Measurements from ENCODE around the gene STXBP4.

Gene STXBP4

DNA sequence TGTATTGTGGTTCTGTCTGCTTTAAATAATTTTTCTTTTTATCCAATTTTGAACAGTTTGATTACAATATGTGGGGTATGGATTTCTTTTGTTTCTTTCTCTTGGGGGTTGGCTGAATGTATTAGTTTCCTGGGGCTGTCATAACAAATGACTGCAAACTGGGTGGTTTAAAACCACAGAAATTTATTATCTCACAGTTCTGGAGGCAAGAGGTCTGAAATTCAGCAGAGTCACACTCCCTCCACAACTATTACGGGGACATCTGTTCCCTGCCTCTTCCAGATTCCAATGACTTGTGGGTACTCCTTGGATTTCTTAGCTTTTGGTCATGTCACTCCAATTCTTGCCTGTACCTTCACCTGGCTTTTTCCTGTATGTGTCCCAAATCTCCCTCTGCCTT, 23.8 kb upstream of the STXBP4 start:
- no peak for ATAC-seq
- no peak for TF ChIP-seq ZFP3 (CRISPR knock-in tag; IDR thresholded peaks at IDR 0.05)
- TF ChIP-seq RARB (CRISPR knock-in tag; IDR thresholded peaks at IDR 0.05): no peak
- TF ChIP-seq ZFP30 (CRISPR knock-in tag; IDR thresholded peaks at IDR 0.05): no peak
- TF ChIP-seq ESRRG (CRISPR knock-in tag; IDR thresholded peaks at IDR 0.05): no peak
- TF ChIP-seq, protein P1, sequence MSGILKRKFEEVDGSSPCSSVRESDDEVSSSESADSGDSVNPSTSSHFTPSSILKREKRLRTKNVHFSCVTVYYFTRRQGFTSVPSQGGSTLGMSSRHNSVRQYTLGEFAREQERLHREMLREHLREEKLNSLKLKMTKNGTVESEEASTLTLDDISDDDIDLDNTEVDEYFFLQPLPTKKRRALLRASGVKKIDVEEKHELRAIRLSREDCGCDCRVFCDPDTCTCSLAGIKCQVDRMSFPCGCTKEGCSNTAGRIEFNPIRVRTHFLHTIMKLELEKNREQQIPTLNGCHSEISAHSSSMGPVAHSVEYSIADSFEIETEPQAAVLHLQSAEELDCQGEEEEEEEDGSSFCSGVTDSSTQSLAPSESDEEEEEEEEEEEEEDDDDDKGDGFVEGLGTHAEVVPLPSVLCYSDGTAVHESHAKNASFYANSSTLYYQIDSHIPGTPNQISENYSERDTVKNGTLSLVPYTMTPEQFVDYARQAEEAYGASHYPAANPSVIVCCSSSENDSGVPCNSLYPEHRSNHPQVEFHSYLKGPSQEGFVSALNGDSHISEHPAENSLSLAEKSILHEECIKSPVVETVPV (CRISPR knock-in tag; IDR thresholded peaks at IDR 0.05): no peak
- no peak for TF ChIP-seq ZNF565 (CRISPR knock-in tag; conservative IDR thresholded peaks at IDR 0.05; ENCODE audit: low read depth)
- TF ChIP-seq ZC3H10 (CRISPR knock-in tag; IDR thresholded peaks at IDR 0.05): no peak

DNA sequence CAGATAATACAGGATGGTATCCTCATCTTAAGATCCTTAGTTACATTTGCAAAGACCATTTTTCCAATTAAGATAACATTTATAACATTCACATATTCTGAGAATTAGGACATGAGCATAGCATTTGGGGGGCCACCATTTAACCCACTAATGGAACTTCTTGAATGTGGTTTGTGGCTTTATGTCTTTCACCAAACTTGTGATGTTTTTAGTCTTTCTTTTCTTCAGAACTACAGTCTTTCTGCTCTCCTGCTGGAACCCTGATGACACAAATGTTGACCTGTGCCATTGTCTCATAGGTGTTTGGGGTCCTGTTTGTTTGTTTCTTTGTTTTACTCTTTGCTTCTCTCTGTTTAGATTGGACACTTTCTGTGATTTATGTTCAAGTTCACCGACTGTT, 23.3 kb upstream of the STXBP4 start:
- no peak for ATAC-seq
- TF ChIP-seq ZNF8 (CRISPR knock-in tag; IDR thresholded peaks at IDR 0.05) (no peak), ZC3H10 (CRISPR knock-in tag; IDR thresholded peaks at IDR 0.05) (no peak), ZFP3 (CRISPR knock-in tag; IDR thresholded peaks at IDR 0.05) (no peak), ZFP30 (CRISPR knock-in tag; IDR thresholded peaks at IDR 0.05) (no peak), BACH2 (CRISPR knock-in tag; IDR thresholded peaks at IDR 0.05; ENCODE audit: borderline replicate concordance) (no peak), ARNTL (CRISPR knock-in tag; IDR thresholded peaks at IDR 0.05; ENCODE audit: borderline replicate concordance, low read depth) (no peak), SNAI2 (CRISPR knock-in tag; IDR thresholded peaks at IDR 0.05) (no peak), ISL1 (CRISPR knock-in tag; IDR thresholded peaks at IDR 0.05) (no peak), PPARA (CRISPR knock-in tag; IDR thresholded peaks at IDR 0.05; ENCODE audit: borderline replicate concordance) (no peak), RARB (CRISPR knock-in tag; IDR thresholded peaks at IDR 0.05) (no peak), ESRRG (CRISPR knock-in tag; IDR thresholded peaks at IDR 0.05) (no peak), CSDC2 (CRISPR knock-in tag; IDR thresholded peaks at IDR 0.05) (no peak), POU6F1 (CRISPR knock-in tag; IDR thresholded peaks at IDR 0.05; ENCODE audit: borderline replicate concordance, low read depth) (no peak), ZNF70 (CRISPR knock-in tag; IDR thresholded peaks at IDR 0.05) (no peak), TCF4 (CRISPR knock-in tag; IDR thresholded peaks at IDR 0.05; ENCODE audit: borderline replicate concordance) (no peak)

GRCh38 chr17:54945671-54946070, 22.9 kb upstream of the STXBP4 start:
- no peak for TF ChIP-seq ISL1 (CRISPR knock-in tag; IDR thresholded peaks at IDR 0.05)
- no peak for ATAC-seq

- no peak for ATAC-seq
- TF ChIP-seq, protein P2, sequence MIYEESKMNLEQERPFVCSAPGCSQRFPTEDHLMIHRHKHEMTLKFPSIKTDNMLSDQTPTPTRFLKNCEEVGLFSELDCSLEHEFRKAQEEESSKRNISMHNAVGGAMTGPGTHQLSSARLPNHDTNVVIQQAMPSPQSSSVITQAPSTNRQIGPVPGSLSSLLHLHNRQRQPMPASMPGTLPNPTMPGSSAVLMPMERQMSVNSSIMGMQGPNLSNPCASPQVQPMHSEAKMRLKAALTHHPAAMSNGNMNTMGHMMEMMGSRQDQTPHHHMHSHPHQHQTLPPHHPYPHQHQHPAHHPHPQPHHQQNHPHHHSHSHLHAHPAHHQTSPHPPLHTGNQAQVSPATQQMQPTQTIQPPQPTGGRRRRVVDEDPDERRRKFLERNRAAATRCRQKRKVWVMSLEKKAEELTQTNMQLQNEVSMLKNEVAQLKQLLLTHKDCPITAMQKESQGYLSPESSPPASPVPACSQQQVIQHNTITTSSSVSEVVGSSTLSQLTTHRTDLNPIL (CRISPR knock-in tag; IDR thresholded peaks at IDR 0.05; ENCODE audit: low read depth): no peak
- TF ChIP-seq TOX (CRISPR knock-in tag; IDR thresholded peaks at IDR 0.05; ENCODE audit: borderline replicate concordance) (no peak), CSDC2 (CRISPR knock-in tag; IDR thresholded peaks at IDR 0.05) (no peak), ZFP30 (CRISPR knock-in tag; IDR thresholded peaks at IDR 0.05) (no peak), GLIS3 (CRISPR knock-in tag; IDR thresholded peaks at IDR 0.05) (no peak), ESRRG (CRISPR knock-in tag; IDR thresholded peaks at IDR 0.05) (no peak), PPARA (CRISPR knock-in tag; IDR thresholded peaks at IDR 0.05; ENCODE audit: borderline replicate concordance) (no peak), ZNF70 (CRISPR knock-in tag; IDR thresholded peaks at IDR 0.05) (no peak), ZNF8 (CRISPR knock-in tag; IDR thresholded peaks at IDR 0.05) (no peak), ZNF565 (CRISPR knock-in tag; conservative IDR thresholded peaks at IDR 0.05; ENCODE audit: low read depth) (no peak), RARB (CRISPR knock-in tag; IDR thresholded peaks at IDR 0.05) (no peak), PATZ1 (CRISPR knock-in tag; IDR thresholded peaks at IDR 0.05; ENCODE audit: borderline replicate concordance) (no peak), TCF4 (CRISPR knock-in tag; IDR thresholded peaks at IDR 0.05; ENCODE audit: borderline replicate concordance) (no peak)
- TF ChIP-seq, protein P3, sequence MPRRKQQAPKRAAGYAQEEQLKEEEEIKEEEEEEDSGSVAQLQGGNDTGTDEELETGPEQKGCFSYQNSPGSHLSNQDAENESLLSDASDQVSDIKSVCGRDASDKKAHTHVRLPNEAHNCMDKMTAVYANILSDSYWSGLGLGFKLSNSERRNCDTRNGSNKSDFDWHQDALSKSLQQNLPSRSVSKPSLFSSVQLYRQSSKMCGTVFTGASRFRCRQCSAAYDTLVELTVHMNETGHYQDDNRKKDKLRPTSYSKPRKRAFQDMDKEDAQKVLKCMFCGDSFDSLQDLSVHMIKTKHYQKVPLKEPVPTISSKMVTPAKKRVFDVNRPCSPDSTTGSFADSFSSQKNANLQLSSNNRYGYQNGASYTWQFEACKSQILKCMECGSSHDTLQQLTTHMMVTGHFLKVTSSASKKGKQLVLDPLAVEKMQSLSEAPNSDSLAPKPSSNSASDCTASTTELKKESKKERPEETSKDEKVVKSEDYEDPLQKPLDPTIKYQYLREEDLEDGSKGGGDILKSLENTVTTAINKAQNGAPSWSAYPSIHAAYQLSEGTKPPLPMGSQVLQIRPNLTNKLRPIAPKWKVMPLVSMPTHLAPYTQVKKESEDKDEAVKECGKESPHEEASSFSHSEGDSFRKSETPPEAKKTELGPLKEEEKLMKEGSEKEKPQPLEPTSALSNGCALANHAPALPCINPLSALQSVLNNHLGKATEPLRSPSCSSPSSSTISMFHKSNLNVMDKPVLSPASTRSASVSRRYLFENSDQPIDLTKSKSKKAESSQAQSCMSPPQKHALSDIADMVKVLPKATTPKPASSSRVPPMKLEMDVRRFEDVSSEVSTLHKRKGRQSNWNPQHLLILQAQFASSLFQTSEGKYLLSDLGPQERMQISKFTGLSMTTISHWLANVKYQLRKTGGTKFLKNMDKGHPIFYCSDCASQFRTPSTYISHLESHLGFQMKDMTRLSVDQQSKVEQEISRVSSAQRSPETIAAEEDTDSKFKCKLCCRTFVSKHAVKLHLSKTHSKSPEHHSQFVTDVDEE (CRISPR knock-in tag; IDR thresholded peaks at IDR 0.05): no peak
- TF ChIP-seq, protein P1 (CRISPR knock-in tag; IDR thresholded peaks at IDR 0.05): no peak
Observed at GRCh38 chr17:54947396-54947795, 21.2 kb upstream of the STXBP4 start.
